Cardiac fibroblast (primary cell): ENCODE results near the gene QRICH2.

Experiments
- DNase-seq, 2 donors: peaks; one replicate each; pipeline versions ENCODE4 v3.0.0 to v3.0.0-alpha.2; 2010; ENCODE audit warnings: low read depth in 2 of 2
- H3K4me3 ChIP-seq, 2 donors: replicated peaks in 1 of 2; 1 replicate in 1 of 2; 2 replicates in 1 of 2; pipeline ENCODE4 v1.5.1; 2011; ENCODE audit warnings: low read depth in 2 of 2, low read length in 2 of 2, mild to moderate bottlenecking in 2 of 2, moderate library complexity in 1 of 2
- TF ChIP-seq, protein P1 (sequence below): IDR thresholded peaks from one replicate; pipeline ENCODE4 v1.5.1; 2011; ENCODE audit warnings: low read depth, mild to moderate bottlenecking, low read length, inconsistent platforms

The QRICH2 gene

DNA sequence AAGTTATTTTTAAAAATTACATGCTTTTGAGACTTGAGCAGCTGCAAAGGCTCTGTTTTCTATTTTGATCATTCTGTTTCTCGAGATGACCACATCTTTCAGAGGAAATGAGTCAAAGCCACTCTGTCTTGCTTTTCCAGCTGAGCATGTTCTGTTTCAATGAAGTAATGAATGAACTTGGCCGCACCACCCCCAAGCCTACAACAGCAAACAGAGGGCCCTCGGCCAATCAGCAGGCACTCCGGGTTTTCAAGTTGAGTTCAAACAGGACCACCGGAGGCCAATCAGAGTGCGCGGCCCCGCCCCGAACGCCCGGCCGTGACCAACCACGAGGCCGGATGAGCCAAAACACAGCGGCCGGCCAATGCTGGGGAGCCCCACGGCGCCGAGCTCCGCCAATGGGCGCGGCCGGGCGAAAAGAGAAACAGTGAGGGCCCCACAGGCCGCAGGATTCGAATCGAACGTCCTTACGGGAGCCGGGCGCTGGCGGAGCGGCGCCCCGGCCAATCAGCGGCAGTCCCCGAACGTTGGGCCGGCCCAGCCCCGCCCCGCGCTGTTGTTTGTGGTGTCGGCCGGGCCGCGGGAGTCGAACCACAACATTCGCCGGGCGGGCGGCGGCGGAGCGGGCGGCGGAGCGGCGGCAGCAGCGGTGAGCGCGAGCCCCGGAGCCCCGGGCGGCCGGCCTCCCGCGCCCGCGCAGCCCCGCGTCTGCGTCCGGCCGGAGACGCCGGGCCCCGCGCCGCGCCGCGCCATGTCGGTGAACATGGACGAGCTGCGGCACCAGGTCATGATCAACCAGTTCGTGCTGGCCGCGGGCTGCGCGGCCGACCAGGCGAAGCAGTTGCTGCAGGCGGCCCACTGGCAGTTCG is 43.1 kb downstream of the QRICH2 start, which contains the start of gene UBALD2:
UBALD2 (plus strand) TSS at position 594 of the 869 bp plus-strand sequence; CDS start at position 752, 158 bp downstream.
- peak within 1 kb of the TSS; percentile 68 to 83 for H3K4me3 ChIP-seq
- TF ChIP-seq, protein P1, sequence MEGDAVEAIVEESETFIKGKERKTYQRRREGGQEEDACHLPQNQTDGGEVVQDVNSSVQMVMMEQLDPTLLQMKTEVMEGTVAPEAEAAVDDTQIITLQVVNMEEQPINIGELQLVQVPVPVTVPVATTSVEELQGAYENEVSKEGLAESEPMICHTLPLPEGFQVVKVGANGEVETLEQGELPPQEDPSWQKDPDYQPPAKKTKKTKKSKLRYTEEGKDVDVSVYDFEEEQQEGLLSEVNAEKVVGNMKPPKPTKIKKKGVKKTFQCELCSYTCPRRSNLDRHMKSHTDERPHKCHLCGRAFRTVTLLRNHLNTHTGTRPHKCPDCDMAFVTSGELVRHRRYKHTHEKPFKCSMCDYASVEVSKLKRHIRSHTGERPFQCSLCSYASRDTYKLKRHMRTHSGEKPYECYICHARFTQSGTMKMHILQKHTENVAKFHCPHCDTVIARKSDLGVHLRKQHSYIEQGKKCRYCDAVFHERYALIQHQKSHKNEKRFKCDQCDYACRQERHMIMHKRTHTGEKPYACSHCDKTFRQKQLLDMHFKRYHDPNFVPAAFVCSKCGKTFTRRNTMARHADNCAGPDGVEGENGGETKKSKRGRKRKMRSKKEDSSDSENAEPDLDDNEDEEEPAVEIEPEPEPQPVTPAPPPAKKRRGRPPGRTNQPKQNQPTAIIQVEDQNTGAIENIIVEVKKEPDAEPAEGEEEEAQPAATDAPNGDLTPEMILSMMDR: no peak
- DNase-seq: peak; percentile 100

DNA sequence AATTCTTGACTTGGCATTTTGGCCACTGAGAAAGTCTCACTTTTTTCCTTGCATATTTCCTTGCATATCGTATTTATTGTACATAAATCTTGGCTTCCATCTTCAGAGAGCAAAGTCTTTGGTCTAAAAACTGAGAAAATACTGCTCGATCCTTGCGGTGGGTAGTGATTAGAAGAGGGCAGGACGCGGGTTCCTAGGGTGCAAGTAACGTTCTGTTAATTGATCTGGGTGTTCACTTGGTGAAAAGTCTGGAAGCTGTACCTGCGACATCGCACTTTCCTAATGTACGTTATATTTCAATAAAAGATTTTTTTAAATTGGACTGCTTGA is 43.7 kb downstream of the QRICH2 start:
- TF ChIP-seq, protein P1: no peak
- H3K4me3 ChIP-seq: no peak overlapping the region
- no peak for DNase-seq

DNA sequence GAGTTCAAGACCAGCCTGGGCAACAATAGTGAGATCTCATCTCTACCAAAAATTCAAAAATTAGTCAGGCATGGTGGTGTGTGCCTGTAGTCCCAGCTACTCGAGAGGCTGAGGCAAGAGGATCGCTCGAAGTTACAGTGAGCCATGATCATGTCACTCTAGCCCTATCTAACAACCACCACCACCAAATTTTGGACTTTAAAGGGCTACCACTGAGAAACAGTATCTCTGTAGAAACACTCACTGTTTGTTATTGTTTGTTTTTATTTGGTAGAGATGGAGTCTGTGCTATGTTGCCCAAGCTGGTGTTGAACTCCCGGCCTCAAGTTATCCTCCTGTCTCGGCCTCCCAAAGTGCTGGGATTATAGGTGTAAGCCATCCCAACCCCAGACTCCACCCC is 44.2 kb downstream of the QRICH2 start:
- no peak overlapping the region for H3K4me3 ChIP-seq
- TF ChIP-seq, protein P1: no peak
- no peak for DNase-seq

DNA sequence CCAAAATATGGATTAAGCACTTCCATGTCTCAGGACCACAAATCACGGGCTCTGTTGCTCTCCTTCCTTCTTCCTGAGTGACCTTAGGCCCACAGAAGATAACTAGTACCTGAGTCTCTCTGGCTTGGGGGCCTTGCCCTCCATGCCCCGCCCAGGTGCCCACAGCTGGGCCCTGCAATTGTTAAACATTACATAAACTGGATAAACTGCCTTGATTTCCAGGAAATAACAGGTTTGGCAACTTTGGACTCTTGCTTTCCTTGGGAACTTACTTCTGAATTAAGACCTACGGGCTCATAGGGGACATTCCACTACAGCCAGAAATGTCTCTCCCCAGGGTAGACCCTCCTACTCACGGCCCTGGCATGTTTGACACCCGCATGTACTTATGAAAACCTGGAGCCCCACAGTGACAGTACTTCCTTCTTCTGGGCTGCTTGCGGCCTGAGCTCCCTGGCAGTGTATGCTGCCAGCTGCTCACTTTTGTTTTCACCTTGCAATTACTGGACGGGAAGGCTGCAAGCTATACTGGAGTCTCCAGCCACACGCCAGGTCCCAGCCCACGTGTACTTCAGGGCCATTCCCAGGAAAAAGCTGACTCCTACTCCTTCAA is 45.2 kb downstream of the QRICH2 start:
- TF ChIP-seq, protein P1: no peak
- no peak overlapping the region for H3K4me3 ChIP-seq
- DNase-seq: no peak

DNA sequence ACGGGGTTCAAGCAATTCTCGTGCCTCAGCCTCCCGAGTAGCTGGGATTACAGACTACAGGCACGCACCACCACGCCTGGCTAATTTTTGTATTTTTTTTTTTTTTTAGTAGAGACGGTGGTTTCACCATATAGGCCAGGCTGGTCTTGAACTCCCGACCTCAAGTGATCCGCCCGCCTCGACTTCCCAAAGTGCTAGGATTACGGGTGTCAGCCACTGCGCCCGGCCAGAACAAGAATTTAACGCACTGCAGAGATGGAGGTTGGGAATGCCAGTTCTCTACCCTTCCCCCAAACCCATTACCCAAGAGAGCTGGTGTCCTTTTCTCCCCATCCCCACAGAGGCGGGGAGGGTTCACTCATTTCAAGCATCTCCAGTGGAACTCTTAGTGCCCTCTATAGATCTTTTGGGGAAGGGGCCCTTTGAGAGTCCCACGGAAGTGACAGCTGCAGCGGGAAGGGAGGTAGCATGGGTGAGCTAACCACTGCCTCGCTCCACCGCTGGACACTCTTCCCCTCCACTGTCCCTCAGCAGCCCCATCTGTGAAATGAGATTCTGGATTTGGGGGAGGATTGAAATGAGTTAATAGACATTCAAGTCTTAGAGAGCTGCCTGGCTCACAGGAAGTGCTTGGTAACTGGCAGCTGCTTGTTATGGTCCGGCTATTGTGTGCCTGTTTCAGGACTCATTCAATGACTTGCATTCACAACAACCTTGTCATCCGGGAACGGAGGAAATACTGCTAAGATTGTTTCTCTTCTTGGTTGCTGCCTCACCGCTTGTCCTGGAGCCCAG is 46.5 kb downstream of the QRICH2 start:
- DNase-seq: peak in 1 of 2 donors; percentile 87
- TF ChIP-seq, protein P1: no peak
- H3K4me3 ChIP-seq: no peak overlapping the region

DNA sequence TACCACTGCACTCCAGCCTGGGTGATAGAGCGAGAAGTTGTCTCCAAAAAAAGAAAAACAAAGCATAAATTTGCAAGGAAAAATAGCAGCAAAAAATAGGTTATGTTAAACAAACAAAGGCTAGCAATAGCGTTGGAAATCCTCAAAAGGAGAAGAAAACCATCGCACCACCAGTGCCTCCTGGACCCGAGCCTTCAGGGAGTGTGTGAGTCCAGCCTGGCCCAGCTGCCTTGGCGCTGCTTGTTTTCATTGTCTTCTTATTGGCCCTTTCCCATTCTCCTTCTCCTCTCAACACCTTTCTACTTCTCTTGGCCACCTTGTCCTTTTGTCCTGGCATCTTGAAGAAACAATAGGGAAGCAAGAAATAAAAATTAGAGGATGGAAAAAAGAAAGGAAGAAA is 47.4 kb downstream of the QRICH2 start:
- H3K4me3 ChIP-seq: no peak overlapping the region
- no peak for DNase-seq
- TF ChIP-seq, protein P1: no peak
